T-cell (primary cell): ENCODE data around the gene TBX21. TPM values are rescaled to one million over a fixed set of nuclear protein-coding genes. Genes with fewer than 3 reads are reported as not detected.
A peak's percentile ranks its signal among the peaks of the same experiment; 100 is the strongest.

Source experiments
- ATAC-seq, 4 experiments: fragments of 200-7000 bp in 3 of 4; fragments of 150-1000 bp in 1 of 4; cut with Tn5 transposase; replicated peaks in 1 of 4; 1 replicate in 3 of 4; 2 replicates in 1 of 4; pipeline ENCODE4 v1.10.0; 2021; ENCODE audit warnings: moderate library complexity in 3 of 4, mild to moderate bottlenecking in 2 of 4, moderate number of reproducible peaks in 1 of 4
- CTCF ChIA-PET, 2 donors: fragments of 300-600 bp; sonication (Branson Sonifier 250); formaldehyde crosslinking; loops; one replicate each; lab custom pipeline; 2022; ENCODE audit warnings: antibody characterized with exemption in 2 of 2; lab: Charles Lee
- POLR2A ChIA-PET, 2 donors: fragments of 300-600 bp; sonication (Branson Sonifier 250); formaldehyde crosslinking; loops; one replicate each; lab custom pipeline; 2022; ENCODE audit warnings: antibody characterized with exemption in 2 of 2; lab: Charles Lee
- DNase-seq, 35 experiments: peaks; one replicate each; pipeline versions ENCODE4 v3.0.0 to v3.0.0-alpha.2; 2013 to 2023
- H3K27ac ChIP-seq: one replicate; pipeline ENCODE4 v1.5.1; 2013; ENCODE audit warnings: low read length
- H3K27me3 ChIP-seq, 2 experiments: replicated peaks in 1 of 2; 1 replicate in 1 of 2; 2 replicates in 1 of 2; pipeline versions ENCODE4 v1.6.1 to v1.7.0; 2013; ENCODE audit warnings: low read length in 1 of 2, mixed read lengths in 1 of 2; ENCODE audit not compliant: control insufficient read depth in 2 of 2, insufficient read depth in 2 of 2; ENCODE audit errors: extremely low read depth in 1 of 2
- H3K36me3 ChIP-seq, 2 donors: 1 replicate in 1 of 2; 2 replicates in 1 of 2; pipeline versions ENCODE4 v1.6.1 to v1.7.0; 2013; ENCODE audit warnings: low read length in 1 of 2; ENCODE audit not compliant: control insufficient read depth in 2 of 2, insufficient read depth in 1 of 2; ENCODE audit errors: extremely low read depth in 1 of 2
- H3K4me1 ChIP-seq, 2 experiments: 1 replicate in 1 of 2; 2 replicates in 1 of 2; pipeline versions ENCODE4 v1.6.1 to v1.7.0; 2013; ENCODE audit warnings: low read length in 2 of 2, mixed read lengths in 1 of 2; ENCODE audit not compliant: insufficient read depth in 2 of 2, control insufficient read depth in 1 of 2; ENCODE audit errors: extremely low read depth in 1 of 2
- H3K4me3 ChIP-seq, 2 donors: 1 replicate in 1 of 2; 2 replicates in 1 of 2; pipeline versions ENCODE4 v1.5.1 to v1.7.0; 2013; ENCODE audit warnings: mild to moderate bottlenecking in 2 of 2, low read length in 1 of 2, moderate library complexity in 1 of 2; ENCODE audit not compliant: control insufficient read depth in 1 of 2; ENCODE audit errors: extremely low read depth in 1 of 2
- H3K9me3 ChIP-seq: 2 replicates; pipeline ENCODE4 v1.7.0; 2013
- H3K27ac Mint-ChIP-seq, 2 donors: one replicate each; pipeline ENCODE4 v1.8.0; 2020 to 2021; ENCODE audit warnings: mild to moderate bottlenecking in 2 of 2, mixed read lengths in 2 of 2
- H3K27me3 Mint-ChIP-seq, 2 donors: one replicate each; pipeline ENCODE4 v1.8.0; 2021 to 2022; ENCODE audit warnings: mixed read lengths in 2 of 2
- H3K36me3 Mint-ChIP-seq: one replicate; pipeline ENCODE4 v1.8.0; 2021; ENCODE audit warnings: mixed read lengths
- H3K4me1 Mint-ChIP-seq, 3 donors: one replicate each; pipeline ENCODE4 v1.8.0; 2020 to 2022; ENCODE audit warnings: mixed read lengths in 3 of 3, mild to moderate bottlenecking in 1 of 3
- H3K4me3 Mint-ChIP-seq, 3 donors: one replicate each; pipeline ENCODE4 v1.8.0; 2020 to 2022; ENCODE audit warnings: mild to moderate bottlenecking in 3 of 3, mixed read lengths in 3 of 3, moderate library complexity in 3 of 3
- H3K9me3 Mint-ChIP-seq, 3 donors: one replicate each; pipeline ENCODE4 v1.8.0; 2020 to 2022; ENCODE audit warnings: mixed read lengths in 3 of 3
- WGBS: methylation state at CpG from one replicate; pipeline ENCODE4 v1.1.5; 2013; ENCODE audit warnings: missing lambda C conversion rate; ENCODE audit not compliant: insufficient coverage; 5-methylcytosine and 5-hydroxymethylcytosine counted together
- total RNA-seq, 35 experiments: library from RNA in 6 of 35; stranded (reverse) in 6 of 35; fragments of 120-200 nt in 1 of 35; gene quantifications; one replicate each; pipeline versions ENCODE4 v1.2.1 to v1.2.4 and lab custom pipeline; 2013 to 2026

Gene TBX21
- total RNA-seq, 5 donors from 2014 or later (not counting 1 experiment from before 2014, with no cell fraction given): 7.9 to 37.3 (median 20.8) TPM

DNA sequence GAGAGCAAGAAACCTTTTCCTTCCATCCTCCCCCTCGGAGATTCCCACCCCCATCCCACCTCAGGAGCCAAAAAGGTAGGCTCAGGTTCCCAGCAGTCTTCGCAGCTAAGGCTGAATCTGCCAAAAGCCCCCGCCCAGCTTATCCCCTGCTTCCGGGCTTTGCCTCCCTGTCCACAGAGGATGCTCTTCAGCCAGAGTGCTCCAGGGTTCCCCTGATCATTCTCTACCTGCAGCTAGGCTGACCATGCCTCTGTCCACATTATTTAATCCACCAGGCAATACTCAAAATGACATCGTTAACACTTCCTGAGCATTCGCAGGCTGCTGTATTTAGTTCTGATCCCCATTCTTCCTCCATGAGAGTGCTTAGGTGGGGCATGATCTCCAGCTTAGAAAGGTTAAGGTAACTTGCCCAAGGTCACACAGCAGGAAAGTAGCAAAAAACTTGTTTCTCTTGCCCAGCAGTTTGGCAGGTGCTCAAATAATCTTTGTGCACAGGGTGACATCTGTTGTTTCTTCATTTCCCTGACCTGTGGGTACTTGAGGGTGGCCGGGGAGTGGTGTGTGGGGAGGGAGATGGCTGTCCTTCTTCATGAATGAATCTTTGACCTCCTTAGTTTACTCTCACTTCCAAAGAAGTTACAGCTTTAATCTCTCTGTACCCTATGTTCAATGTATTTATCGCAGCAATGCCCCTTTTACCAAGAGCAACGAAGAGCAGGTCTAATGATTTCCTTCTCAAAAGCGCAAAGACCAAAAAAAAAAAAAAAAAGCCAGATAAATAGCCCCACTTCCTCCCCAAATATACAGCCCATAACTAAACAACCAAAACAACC, 39.9 kb upstream of the TBX21 start:
- DNase-seq: no peak
- Histone ChIP-seq H3K27ac (peak overlapping the region; percentile 58), H3K4me1 (peaks cover 5 to 32% of the 10 kb centered on the region in 2 experiments), H3K9me3 (no peaks in the 10 kb centered on the region), H3K27me3 (no peaks in the 10 kb centered on the region), H3K36me3 (peaks cover 0 to 2% of the 10 kb centered on the region in 2 donors), H3K4me3 (peak overlapping the region; percentile 63 to 76)
- CTCF ChIA-PET: interaction anchor here (0.5 to 1.2 kb wide), 4 partner anchors 28 to 192 kb away, joined by 3 to 14 read pairs (median 4); no protein-coding TSS in a partner anchor
- H3K4me3 Mint-ChIP-seq: peak overlapping the region; percentile 83 to 90 (median 86)
- POLR2A ChIA-PET: interaction anchor here in 1 of 2 donors (0.7 kb wide), 1 partner anchor 12 kb away, joined by 6 read pairs; no protein-coding TSS in a partner anchor
- no peaks in the 10 kb centered on the region for H3K9me3 Mint-ChIP-seq
- no peaks in the 10 kb centered on the region for H3K36me3 Mint-ChIP-seq
- no peaks in the 10 kb centered on the region for H3K27me3 Mint-ChIP-seq
- peak overlapping the region; percentile 81 to 84 for H3K27ac Mint-ChIP-seq
- 39% methylated on average over 7 of the region's 10 CpGs for WGBS
- ATAC-seq: no peak
- peaks cover 21 to 40% (median 23%) of the 10 kb centered on the region in 3 donors for H3K4me1 Mint-ChIP-seq

DNA sequence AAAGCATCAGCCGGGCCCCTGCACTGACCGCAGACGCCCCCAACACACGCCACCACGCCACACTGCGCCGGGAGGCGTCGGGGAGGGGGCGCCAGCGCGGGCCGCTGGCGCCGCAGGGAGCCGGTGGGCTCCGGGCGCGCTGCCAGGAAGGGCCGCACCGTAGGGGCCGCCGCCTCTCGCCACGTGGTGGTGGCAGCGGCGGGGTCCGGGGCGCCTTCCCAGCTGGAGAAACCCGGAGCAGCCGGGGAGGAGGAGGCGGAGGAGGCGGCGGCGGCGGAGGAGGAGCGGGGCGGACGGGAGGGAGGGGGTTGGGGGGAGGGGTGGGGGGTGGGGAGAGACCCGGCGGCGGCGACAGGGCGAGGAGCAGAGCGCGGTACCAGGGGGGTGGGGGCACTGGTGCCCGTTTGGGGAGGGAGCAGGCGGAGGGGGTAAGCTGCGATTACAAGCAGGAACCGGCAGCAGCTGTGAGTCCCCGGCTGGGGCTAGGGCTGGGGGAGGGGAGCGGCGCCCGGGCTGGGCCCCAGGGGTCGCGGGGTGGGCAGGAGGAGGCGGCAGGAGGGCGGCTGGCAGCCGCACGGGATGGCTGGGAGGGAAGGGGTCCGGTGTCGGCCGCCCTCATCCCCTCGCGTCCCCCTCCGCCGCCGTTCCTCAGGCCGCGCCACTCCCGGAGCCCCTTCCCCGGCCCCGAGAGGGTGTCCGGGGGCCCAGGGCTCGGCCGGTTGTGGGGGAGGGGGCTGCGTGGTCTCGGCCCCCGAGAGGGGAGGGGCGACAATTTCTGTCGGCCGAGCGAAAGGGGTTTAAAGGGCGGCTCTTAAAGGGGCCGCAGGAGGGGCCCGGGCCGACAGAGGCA, 39.1 kb upstream of the TBX21 start, which contains the start of gene TBKBP1:
Gene TBKBP1 (plus strand): TSS at position 431 of the 850 bp plus-strand sequence. CDS start 1,952 bp downstream, outside the sequence.
- Histone ChIP-seq H3K27me3 (no peaks in the 10 kb centered on the region), H3K9me3 (no peaks in the 10 kb centered on the region), H3K36me3 (peaks cover 0 to 2% of the 10 kb centered on the region in 2 donors), H3K4me1 (peaks cover 5 to 40% of the 10 kb centered on the region in 2 experiments), H3K4me3 (peak within 1 kb of the TSS; percentile 63 to 76), H3K27ac (peak within 1 kb of the TSS; percentile 64)
- WGBS: under 1% methylated on average over 39 of the region's 87 CpGs
- no peaks in the 10 kb centered on the region for H3K27me3 Mint-ChIP-seq
- POLR2A ChIA-PET: interaction anchor here in 1 of 2 donors (0.5 to 0.6 kb wide), 2 partner anchors 31 to 323 kb away, joined by 3 to 4 read pairs; no protein-coding TSS in a partner anchor
- peak in 32 of 35 experiments; percentile 29 to 71 (median 53) for DNase-seq
- no peaks in the 10 kb centered on the region for H3K36me3 Mint-ChIP-seq
- H3K9me3 Mint-ChIP-seq: no peaks in the 10 kb centered on the region
- H3K27ac Mint-ChIP-seq: peak within 1 kb of the TSS; percentile 81 to 84
- ATAC-seq: peak; percentile 55 to 64 (median 59)
- H3K4me3 Mint-ChIP-seq: peak within 1 kb of the TSS; percentile 83 to 90 (median 86)
- CTCF ChIA-PET: interaction anchor here in 1 of 2 donors (0.6 to 0.7 kb wide), 2 partner anchors 150 to 457 kb away, joined by 7 to 14 read pairs; no protein-coding TSS in a partner anchor
- H3K4me1 Mint-ChIP-seq: peaks cover 23 to 44% (median 27%) of the 10 kb centered on the region in 3 donors

DNA sequence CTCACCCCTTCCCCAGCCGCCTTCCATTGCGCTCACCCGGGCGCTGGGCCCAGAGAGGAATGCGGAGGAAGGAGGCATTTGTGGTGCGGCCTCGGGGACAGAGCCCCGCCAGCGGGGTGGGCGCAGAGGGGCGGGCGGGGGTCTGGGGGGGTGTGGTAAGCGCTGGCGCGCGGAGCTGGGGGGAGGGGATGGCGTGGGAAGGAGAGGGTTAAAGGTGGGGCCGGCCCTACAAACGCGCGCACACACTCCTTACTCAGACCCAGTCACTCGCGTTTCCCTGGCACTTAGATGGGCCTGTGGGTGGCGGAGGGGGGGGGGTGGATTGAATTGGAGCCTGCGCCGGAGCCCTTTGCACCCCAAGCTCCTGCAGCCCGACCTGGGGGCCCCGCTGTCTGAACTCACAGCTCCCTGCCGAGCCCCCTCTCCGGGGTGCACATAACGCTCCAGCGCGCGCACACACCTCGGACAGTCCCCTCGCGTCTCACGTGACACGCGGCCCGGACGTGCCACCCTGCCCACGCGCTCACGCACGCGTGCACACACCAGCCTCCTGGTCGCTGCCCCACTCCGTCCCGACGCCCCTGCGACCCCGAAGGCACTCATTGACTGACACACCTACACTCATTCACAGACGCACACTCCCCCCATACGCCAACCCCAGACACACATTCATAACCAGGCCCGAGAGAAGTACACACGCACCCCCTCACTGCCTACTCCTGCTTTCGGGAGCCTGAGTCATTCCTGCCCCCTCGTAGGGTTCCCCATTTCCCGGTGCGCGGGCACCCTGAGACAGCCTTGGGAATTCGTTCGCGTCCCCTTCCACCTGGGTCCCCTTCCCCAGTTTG, 38.2 kb upstream of the TBX21 start:
- peak; percentile 43 to 46 (median 45) for ATAC-seq
- Histone ChIP-seq H3K9me3 (no peaks in the 10 kb centered on the region), H3K4me1 (peaks cover 5 to 47% of the 10 kb centered on the region in 2 experiments), H3K36me3 (peaks cover 0 to 2% of the 10 kb centered on the region in 2 donors), H3K27me3 (no peaks in the 10 kb centered on the region), H3K27ac (peak overlapping the region; percentile 64), H3K4me3 (peak overlapping the region; percentile 58 to 76)
- DNase-seq: peak in 8 of 35 experiments; percentile 18 to 56 (median 32)
- H3K4me1 Mint-ChIP-seq: peaks cover 25 to 48% (median 28%) of the 10 kb centered on the region in 3 donors
- H3K4me3 Mint-ChIP-seq: peak overlapping the region; percentile 73 to 90 (median 80)
- peak overlapping the region; percentile 59 to 60 for H3K27ac Mint-ChIP-seq
- ChIA-PET CTCF (interaction anchor here in 1 of 2 donors (0.6 kb wide), 1 partner anchor 457 kb away, joined by 7 read pairs; no protein-coding TSS in a partner anchor), POLR2A (interaction anchor here in 1 of 2 donors (0.5 to 0.6 kb wide), 2 partner anchors 32 to 322 kb away, joined by 3 to 4 read pairs; no protein-coding TSS in a partner anchor)
- no peaks in the 10 kb centered on the region for H3K36me3 Mint-ChIP-seq
- H3K9me3 Mint-ChIP-seq: no peaks in the 10 kb centered on the region
- under 1% methylated on average over 37 of the region's 65 CpGs for WGBS
- H3K27me3 Mint-ChIP-seq: no peaks in the 10 kb centered on the region

DNA sequence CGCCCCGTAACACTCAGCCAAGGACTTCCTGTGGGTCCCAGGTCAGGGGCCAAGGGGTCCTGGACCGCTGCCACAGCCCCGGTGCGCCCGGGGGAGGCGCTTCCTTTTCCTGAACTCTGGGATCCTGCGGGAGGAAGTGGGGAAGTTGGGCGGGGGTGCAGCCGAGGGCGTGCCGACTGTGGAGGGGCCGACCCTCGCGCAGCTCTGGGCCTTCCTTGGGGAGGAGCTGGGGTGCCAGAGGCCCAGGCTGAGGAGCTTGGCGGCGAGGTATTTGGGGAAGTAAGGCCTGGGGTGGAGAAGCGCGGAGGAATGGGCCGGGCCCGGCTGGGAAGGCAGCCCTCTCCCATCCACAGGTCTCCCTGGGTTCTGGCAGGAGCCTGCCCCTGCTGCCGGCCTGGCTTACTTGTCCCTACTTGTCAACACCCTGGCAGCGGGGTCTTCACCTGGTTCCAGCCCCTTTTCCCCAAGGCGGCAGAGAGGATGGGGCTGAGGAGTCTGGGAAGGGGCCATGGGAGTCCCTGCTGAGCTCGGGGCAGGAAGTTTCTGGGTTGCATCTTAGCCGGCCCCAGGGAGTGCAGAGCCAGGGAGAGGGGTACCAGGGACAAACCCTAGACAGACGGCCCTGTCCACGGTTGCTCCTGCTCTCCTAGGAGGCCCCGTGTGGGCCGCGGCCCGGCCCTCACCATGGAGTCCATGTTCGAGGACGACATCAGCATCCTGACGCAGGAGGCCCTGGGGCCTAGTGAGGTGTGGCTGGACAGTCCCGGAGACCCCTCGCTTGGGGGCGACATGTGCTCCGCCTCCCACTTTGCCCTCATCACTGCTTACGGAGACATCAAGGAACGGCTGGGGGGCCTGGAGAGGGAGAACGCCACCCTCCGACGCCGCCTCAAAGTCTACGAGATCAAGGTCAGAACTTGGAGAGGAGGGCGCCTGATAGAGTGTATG, 37.3 kb upstream of the TBX21 start:
- POLR2A ChIA-PET: no interaction called here
- Mint-ChIP-seq H3K9me3 (no peaks in the 10 kb centered on the region), H3K4me1 (peaks cover 27 to 53% (median 28%) of the 10 kb centered on the region in 3 donors)

More for the DNA sequence above, 37.3 kb upstream of the TBX21 start:
- peak overlapping the region; percentile 58 to 76 for H3K4me3 ChIP-seq
- 51% methylated on average over 31 of the region's 47 CpGs for WGBS
- ATAC-seq (no peak), DNase-seq (no peak)
- Mint-ChIP-seq H3K36me3 (no peaks in the 10 kb centered on the region), H3K27ac (peak overlapping the region; percentile 59 to 60), H3K4me3 (peak overlapping the region; percentile 73 to 90 (median 80)), H3K27me3 (no peaks in the 10 kb centered on the region)
- H3K9me3 ChIP-seq: no peaks in the 10 kb centered on the region
- peak overlapping the region; percentile 64 for H3K27ac ChIP-seq
- peaks cover 5 to 53% of the 10 kb centered on the region in 2 experiments for H3K4me1 ChIP-seq
- H3K27me3 ChIP-seq: no peaks in the 10 kb centered on the region
- CTCF ChIA-PET: no interaction called here
- H3K36me3 ChIP-seq: peaks cover 0 to 2% of the 10 kb centered on the region in 2 donors
